ENCODE data around the gene ZNF100. TPM values are rescaled to one million over a fixed set of nuclear protein-coding genes. Genes with fewer than 3 reads are reported as not detected.
"Not testable (repeated sequence)": the region's sequence is repeated elsewhere in the genome, so short reads cannot be mapped to it uniquely, and the experiment has no call there.

ZNF100 gene
- total RNA-seq, 1 experiment from 2014 or later = 8.5 TPM

DNA sequence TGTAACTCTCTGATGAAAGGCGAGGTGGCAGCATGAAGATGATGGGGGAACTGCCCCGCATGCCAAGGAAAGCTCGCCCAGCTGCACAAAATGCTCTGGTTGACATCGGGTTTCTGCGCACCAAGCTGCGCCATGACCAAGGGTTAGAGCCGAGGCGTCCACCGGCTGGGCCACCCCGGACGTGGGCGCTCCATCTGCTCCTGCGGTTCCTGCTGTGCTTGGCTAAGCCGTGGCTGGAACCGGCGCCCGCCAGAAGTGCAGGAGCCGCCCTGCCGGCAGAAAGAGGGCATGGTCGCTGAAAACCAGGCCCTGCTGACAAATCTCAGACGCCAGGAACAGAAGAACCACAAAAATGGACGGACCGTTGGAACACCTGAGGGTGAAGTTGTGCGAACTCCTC is 57.9 kb downstream of the ZNF100 start:
- Histone ChIP-seq H3K4me3 (replicated peaks in 1 of 2; ENCODE audit: low read depth in 1 of 2, low read length in 2 of 2) (no peak overlapping the region), H3K9me3 (ENCODE audit: control insufficient read depth in 1 of 2, insufficient read depth in 1 of 2, low read depth in 1 of 2, low read length in 2 of 2) (peaks cover 0 to 3% of the 10 kb centered on the region in 2 experiments; a peak in 1 of 4 replicates), H3K79me2 (ENCODE audit: insufficient read depth, low read length) (no peaks in the 10 kb centered on the region), H3K4me1 (ENCODE audit: control insufficient read depth in 1 of 2, insufficient read depth in 2 of 2, low read length in 2 of 2) (no peaks in the 10 kb centered on the region), H3K9ac (ENCODE audit: low read length) (no peak overlapping the region), H2AFZ (ENCODE audit: low read depth, low read length, poor library complexity, severe bottlenecking) (no peak overlapping the region), H3K4me2 (ENCODE audit: low read length) (no peak overlapping the region), H3K27me3 (ENCODE audit: insufficient read depth, low read length) (no peaks in the 10 kb centered on the region), H3K36me3 (ENCODE audit: control insufficient read depth in 1 of 2, insufficient read depth in 2 of 2, low read length in 2 of 2) (no peaks in the 10 kb centered on the region), H4K20me1 (ENCODE audit: insufficient read depth) (no peaks in the 10 kb centered on the region), H3K27ac (ENCODE audit: low read depth, low read length) (no peak overlapping the region), H3K9me2 (ENCODE audit: insufficient read depth) (no peaks in the 10 kb centered on the region)
- intact Hi-C loops (cut with micrococcal nuclease) = no loop called here
- BruUV-seq (replicated peaks) = no TSS peak
- no peak for ATAC-seq
- ChIA-PET RAD21 (ENCODE audit: low non-redundant PET in 1 of 2, low total read pairs in 2 of 2, uncharacterized antibody in 2 of 2, unreplicated experiment in 2 of 2) (no interaction called here), CTCF (no interaction called here), POLR2A (no interaction called here)
- DNase-seq (ENCODE audit: low read depth, low spot score) = no peak
- no peak for TF ChIP-seq CEBPB (IDR thresholded peaks at IDR 0.05; ENCODE audit: low read depth)
- TF ChIP-seq, protein P1, sequence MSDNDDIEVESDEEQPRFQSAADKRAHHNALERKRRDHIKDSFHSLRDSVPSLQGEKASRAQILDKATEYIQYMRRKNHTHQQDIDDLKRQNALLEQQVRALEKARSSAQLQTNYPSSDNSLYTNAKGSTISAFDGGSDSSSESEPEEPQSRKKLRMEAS (IDR thresholded peaks at IDR 0.05) = no peak
- TF ChIP-seq, protein P2, sequence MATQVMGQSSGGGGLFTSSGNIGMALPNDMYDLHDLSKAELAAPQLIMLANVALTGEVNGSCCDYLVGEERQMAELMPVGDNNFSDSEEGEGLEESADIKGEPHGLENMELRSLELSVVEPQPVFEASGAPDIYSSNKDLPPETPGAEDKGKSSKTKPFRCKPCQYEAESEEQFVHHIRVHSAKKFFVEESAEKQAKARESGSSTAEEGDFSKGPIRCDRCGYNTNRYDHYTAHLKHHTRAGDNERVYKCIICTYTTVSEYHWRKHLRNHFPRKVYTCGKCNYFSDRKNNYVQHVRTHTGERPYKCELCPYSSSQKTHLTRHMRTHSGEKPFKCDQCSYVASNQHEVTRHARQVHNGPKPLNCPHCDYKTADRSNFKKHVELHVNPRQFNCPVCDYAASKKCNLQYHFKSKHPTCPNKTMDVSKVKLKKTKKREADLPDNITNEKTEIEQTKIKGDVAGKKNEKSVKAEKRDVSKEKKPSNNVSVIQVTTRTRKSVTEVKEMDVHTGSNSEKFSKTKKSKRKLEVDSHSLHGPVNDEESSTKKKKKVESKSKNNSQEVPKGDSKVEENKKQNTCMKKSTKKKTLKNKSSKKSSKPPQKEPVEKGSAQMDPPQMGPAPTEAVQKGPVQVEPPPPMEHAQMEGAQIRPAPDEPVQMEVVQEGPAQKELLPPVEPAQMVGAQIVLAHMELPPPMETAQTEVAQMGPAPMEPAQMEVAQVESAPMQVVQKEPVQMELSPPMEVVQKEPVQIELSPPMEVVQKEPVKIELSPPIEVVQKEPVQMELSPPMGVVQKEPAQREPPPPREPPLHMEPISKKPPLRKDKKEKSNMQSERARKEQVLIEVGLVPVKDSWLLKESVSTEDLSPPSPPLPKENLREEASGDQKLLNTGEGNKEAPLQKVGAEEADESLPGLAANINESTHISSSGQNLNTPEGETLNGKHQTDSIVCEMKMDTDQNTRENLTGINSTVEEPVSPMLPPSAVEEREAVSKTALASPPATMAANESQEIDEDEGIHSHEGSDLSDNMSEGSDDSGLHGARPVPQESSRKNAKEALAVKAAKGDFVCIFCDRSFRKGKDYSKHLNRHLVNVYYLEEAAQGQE (IDR thresholded peaks at IDR 0.05; ENCODE audit: low read depth) = no peak
- no peak for TF ChIP-seq CBX3 (IDR thresholded peaks at IDR 0.05; ENCODE audit: low read depth)
- no peak for TF ChIP-seq SRF (IDR thresholded peaks at IDR 0.05; ENCODE audit: low read depth)
- TF ChIP-seq EGR1 (IDR thresholded peaks at IDR 0.05; ENCODE audit: low read depth) = no peak
- TF ChIP-seq YY1 (IDR thresholded peaks at IDR 0.05; ENCODE audit: extremely low read depth, insufficient replicate concordance, low read depth, low read length) = no peak
- TF ChIP-seq, protein P3, sequence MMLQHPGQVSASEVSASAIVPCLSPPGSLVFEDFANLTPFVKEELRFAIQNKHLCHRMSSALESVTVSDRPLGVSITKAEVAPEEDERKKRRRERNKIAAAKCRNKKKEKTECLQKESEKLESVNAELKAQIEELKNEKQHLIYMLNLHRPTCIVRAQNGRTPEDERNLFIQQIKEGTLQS (IDR thresholded peaks at IDR 0.05) = no peak
- no peak for TF ChIP-seq RAD21 (IDR thresholded peaks at IDR 0.05; ENCODE audit: low read depth)
- TF ChIP-seq FOSL1 (IDR thresholded peaks at IDR 0.05; ENCODE audit: low read depth) = no peak
- no peak for TF ChIP-seq JUND (IDR thresholded peaks at IDR 0.05)
- no peak for TF ChIP-seq POLR2AphosphoS5 (IDR thresholded peaks at IDR 0.05; ENCODE audit: low read depth, low read length)
- no peak for TF ChIP-seq SP1 (IDR thresholded peaks at IDR 0.05; ENCODE audit: low read depth)
- TF ChIP-seq SIN3A (IDR thresholded peaks at IDR 0.05; ENCODE audit: low read depth) = no peak

DNA sequence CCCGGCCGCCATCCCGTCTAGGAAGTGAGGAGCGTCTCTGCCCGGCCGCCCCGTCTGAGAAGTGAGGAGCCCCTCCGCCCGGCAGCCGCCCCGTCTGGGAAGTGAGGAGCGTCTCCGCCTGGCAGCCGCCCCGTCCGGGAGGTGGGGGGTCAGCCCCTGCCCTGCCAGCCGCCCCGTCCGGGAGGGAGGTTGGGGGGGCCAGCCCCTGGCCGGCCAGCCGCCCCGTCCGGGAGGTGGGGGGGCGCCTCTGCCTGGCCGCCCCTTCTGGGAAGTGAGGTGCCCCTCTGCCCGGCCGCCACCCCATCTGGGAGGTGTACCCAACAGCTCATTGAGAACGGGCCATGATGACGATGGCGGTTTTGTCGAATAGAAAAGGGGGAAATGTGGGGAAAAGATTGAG is 59.5 kb downstream of the ZNF100 start:
- RAD21 ChIA-PET (ENCODE audit: low non-redundant PET in 1 of 2, low total read pairs in 2 of 2, uncharacterized antibody in 2 of 2, unreplicated experiment in 2 of 2); H2AFZ ChIP-seq (ENCODE audit: low read depth, low read length, poor library complexity, severe bottlenecking); H3K79me2 ChIP-seq (ENCODE audit: insufficient read depth, low read length); DNase-seq (ENCODE audit: low read depth, low spot score); ATAC-seq; H3K27ac ChIP-seq (ENCODE audit: low read depth, low read length); H3K4me1 ChIP-seq (ENCODE audit: control insufficient read depth in 1 of 2, insufficient read depth in 2 of 2, low read length in 2 of 2); CTCF ChIA-PET; POLR2A ChIA-PET; H3K27me3 ChIP-seq (ENCODE audit: insufficient read depth, low read length); BruUV-seq (replicated peaks); H3K9me2 ChIP-seq (ENCODE audit: insufficient read depth); intact Hi-C loops (cut with micrococcal nuclease); H3K9me3 ChIP-seq (ENCODE audit: control insufficient read depth in 1 of 2, insufficient read depth in 1 of 2, low read depth in 1 of 2, low read length in 2 of 2); H3K4me3 ChIP-seq (replicated peaks in 1 of 2; ENCODE audit: low read depth in 1 of 2, low read length in 2 of 2); H3K4me2 ChIP-seq (ENCODE audit: low read length); H3K9ac ChIP-seq (ENCODE audit: low read length); H3K36me3 ChIP-seq (ENCODE audit: control insufficient read depth in 1 of 2, insufficient read depth in 2 of 2, low read length in 2 of 2); H4K20me1 ChIP-seq (ENCODE audit: insufficient read depth): not testable (repeated sequence)

All from HCT116 (cell line).